ENCODE results near the gene BNIP5. TPM values are rescaled to one million over a fixed set of nuclear protein-coding genes. Genes with fewer than 3 reads are reported as not detected.

BNIP5 gene
- total RNA-seq, 2 experiments from 2014 or later = not detected

GRCh38 chr6:36376183-36376582 lies 39.5 kb upstream of the BNIP5 start:
- H3K9me3 Mint-ChIP-seq (ENCODE audit: low read depth) = no peaks in the 10 kb centered on the region
- no peaks in the 10 kb centered on the region for H3K4me1 Mint-ChIP-seq
- intact Hi-C loops (cut with DNase I, micrococcal nuclease) = no loop called here
- no peak overlapping the region for H3K4me3 Mint-ChIP-seq
- ChIA-PET CTCF (no interaction called here), POLR2A (no interaction called here)
- H3K36me3 Mint-ChIP-seq (ENCODE audit: low read depth) = no peaks in the 10 kb centered on the region
- no peak overlapping the region for H3K27ac Mint-ChIP-seq
- no peak for ATAC-seq
- H3K27me3 Mint-ChIP-seq = no peaks in the 10 kb centered on the region
- no peak for DNase-seq

- Mint-ChIP-seq H3K36me3 (ENCODE audit: low read depth) (no peaks in the 10 kb centered on the region), H3K27ac (no peak overlapping the region), H3K27me3 (no peaks in the 10 kb centered on the region), H3K4me3 (no peak overlapping the region), H3K4me1 (no peaks in the 10 kb centered on the region), H3K9me3 (ENCODE audit: low read depth) (no peaks in the 10 kb centered on the region)
- DNase-seq (no peak), ATAC-seq (no peak)
- intact Hi-C loops (cut with DNase I, micrococcal nuclease) = no loop called here
- CTCF ChIA-PET = no interaction called here
- POLR2A ChIA-PET = interaction anchor here (0.5 kb wide), 1 partner anchor 72 kb away, joined by 4 read pairs; no protein-coding TSS in a partner anchor
These were observed 39.0 kb upstream of the BNIP5 start for GRCh38 chr6:36375644-36376155.

DNA sequence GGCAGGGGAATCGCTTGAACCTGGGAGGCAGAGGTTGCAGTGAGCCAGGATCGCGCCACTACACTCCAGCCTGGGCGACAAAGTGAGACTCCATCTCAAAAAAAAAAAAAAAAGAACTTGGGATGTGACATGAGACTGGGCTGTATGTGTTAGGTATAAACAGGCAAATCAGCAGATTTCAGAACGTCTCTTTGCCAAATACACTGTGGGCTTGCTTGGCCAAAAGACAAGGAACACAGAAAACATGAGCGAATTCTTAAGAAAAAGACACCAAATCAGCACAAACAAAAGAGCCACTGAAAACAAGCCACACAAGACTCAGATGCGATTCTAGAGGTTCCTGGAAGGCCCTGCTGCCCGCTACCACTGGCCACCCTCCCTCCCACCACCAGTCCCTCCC lies 38.3 kb upstream of the BNIP5 start:
- Mint-ChIP-seq H3K27ac (no peak overlapping the region), H3K36me3 (ENCODE audit: low read depth) (no peaks in the 10 kb centered on the region), H3K4me1 (no peaks in the 10 kb centered on the region), H3K9me3 (ENCODE audit: low read depth) (no peaks in the 10 kb centered on the region), H3K4me3 (no peak overlapping the region), H3K27me3 (no peaks in the 10 kb centered on the region)
- CTCF ChIA-PET = no interaction called here
- DNase-seq (no peak), ATAC-seq (no peak)
- intact Hi-C loops (cut with DNase I, micrococcal nuclease) = no loop called here
- POLR2A ChIA-PET = interaction anchor here (0.5 to 0.7 kb wide), 2 partner anchors 71 to 75 kb away, joined by 4 to 8 read pairs; no protein-coding TSS in a partner anchor

GRCh38 chr6:36374194-36374593 lies 37.5 kb upstream of the BNIP5 start:
- no peak overlapping the region for H3K27ac Mint-ChIP-seq
- ChIA-PET POLR2A (interaction anchor here (0.7 kb wide), 1 partner anchor 74 kb away, joined by 8 read pairs; no protein-coding TSS in a partner anchor), CTCF (interaction anchor here (1.1 kb wide), 1 partner anchor 12 kb away, joined by 3 read pairs; no protein-coding TSS in a partner anchor)
- no peaks in the 10 kb centered on the region for H3K27me3 Mint-ChIP-seq
- H3K36me3 Mint-ChIP-seq (ENCODE audit: low read depth) = no peaks in the 10 kb centered on the region
- no peaks in the 10 kb centered on the region for H3K9me3 Mint-ChIP-seq (ENCODE audit: low read depth)
- DNase-seq = no peak
- H3K4me1 Mint-ChIP-seq = no peaks in the 10 kb centered on the region
- no peak overlapping the region for H3K4me3 Mint-ChIP-seq
- no peak for ATAC-seq
- intact Hi-C loops (cut with DNase I, micrococcal nuclease) = no loop called here

GRCh38 chr6:36373368-36374019 lies 36.8 kb upstream of the BNIP5 start:
- no peak overlapping the region for H3K27ac Mint-ChIP-seq
- POLR2A ChIA-PET = no interaction called here
- ATAC-seq = no peak
- intact Hi-C loops (cut with DNase I, micrococcal nuclease) = no loop called here
- H3K4me1 Mint-ChIP-seq = no peaks in the 10 kb centered on the region
- no peaks in the 10 kb centered on the region for H3K36me3 Mint-ChIP-seq (ENCODE audit: low read depth)
- H3K4me3 Mint-ChIP-seq = no peak overlapping the region
- H3K9me3 Mint-ChIP-seq (ENCODE audit: low read depth) = no peaks in the 10 kb centered on the region
- H3K27me3 Mint-ChIP-seq = no peaks in the 10 kb centered on the region
- CTCF ChIA-PET = interaction anchor here (0.6 to 1.1 kb wide), 2 partner anchors 12 to 579 kb away, joined by 3 read pairs; no protein-coding TSS in a partner anchor
- DNase-seq = no peak

DNA sequence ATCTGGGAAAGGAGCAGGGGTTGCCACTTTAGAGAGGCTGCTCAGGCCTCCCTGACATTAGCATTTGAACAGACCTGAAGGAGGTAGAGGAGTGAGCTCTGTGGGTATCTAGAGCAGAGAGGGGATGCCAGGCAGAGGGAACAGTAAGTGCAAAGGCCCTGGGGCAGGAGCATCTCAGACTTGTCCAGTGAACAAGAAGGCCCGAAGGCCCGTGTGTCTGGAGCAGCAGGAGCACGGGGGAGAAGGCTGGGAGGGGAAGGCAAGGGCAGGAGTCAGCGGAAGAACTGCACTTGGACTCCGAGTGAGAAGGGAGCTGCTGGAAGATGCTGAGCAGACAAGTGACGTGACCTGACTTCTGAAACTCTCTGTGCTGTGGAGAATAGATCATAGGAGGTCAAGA lies 35.4 kb upstream of the BNIP5 start:
- ATAC-seq (no peak), DNase-seq (no peak)
- no peak overlapping the region for H3K27ac Mint-ChIP-seq
- POLR2A ChIA-PET = no interaction called here
- intact Hi-C loops (cut with DNase I, micrococcal nuclease) = no loop called here
- CTCF ChIA-PET = interaction anchor here (1.0 kb wide), 2 partner anchors 31 to 275 kb away, joined by 3 to 5 read pairs; no protein-coding TSS in a partner anchor
- H3K27me3 Mint-ChIP-seq = no peaks in the 10 kb centered on the region
- H3K9me3 Mint-ChIP-seq (ENCODE audit: low read depth) = no peaks in the 10 kb centered on the region
- no peaks in the 10 kb centered on the region for H3K36me3 Mint-ChIP-seq (ENCODE audit: low read depth)
- no peak overlapping the region for H3K4me3 Mint-ChIP-seq
- no peaks in the 10 kb centered on the region for H3K4me1 Mint-ChIP-seq

DNA sequence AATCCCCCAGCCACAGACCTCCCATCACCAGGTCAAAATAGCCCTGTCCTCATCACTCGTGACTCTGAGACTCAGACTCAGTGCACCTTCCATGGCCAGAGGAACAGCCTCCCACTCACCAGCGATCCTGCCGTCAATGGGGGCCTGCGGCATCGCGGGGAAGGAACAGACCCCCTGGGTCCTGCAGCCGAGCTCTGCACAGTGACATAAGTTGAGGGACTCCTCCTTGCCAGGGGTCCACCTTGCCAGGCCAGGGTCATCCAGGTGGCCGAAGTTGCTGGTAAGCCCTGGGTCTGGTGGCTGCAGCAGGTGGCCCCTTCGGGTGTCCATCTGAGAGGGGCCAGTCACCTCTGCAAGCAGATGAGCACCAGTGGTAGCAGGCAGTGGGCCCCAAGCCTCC lies 34.5 kb upstream of the BNIP5 start:
- H3K4me3 Mint-ChIP-seq = no peak overlapping the region
- no peaks in the 10 kb centered on the region for H3K27me3 Mint-ChIP-seq
- H3K4me1 Mint-ChIP-seq = no peaks in the 10 kb centered on the region
- no peak overlapping the region for H3K27ac Mint-ChIP-seq
- DNase-seq = no peak
- H3K9me3 Mint-ChIP-seq (ENCODE audit: low read depth) = no peaks in the 10 kb centered on the region
- intact Hi-C loops (cut with DNase I, micrococcal nuclease) = no loop called here
- ChIA-PET POLR2A (no interaction called here), CTCF (interaction anchor here (1.0 kb wide), 2 partner anchors 30 to 274 kb away, joined by 3 to 5 read pairs; no protein-coding TSS in a partner anchor)
- H3K36me3 Mint-ChIP-seq (ENCODE audit: low read depth) = no peaks in the 10 kb centered on the region
- no peak for ATAC-seq

GRCh38 chr6:36370638-36371037 lies 34.0 kb upstream of the BNIP5 start:
- Mint-ChIP-seq H3K9me3 (ENCODE audit: low read depth) (no peaks in the 10 kb centered on the region), H3K27me3 (no peaks in the 10 kb centered on the region), H3K4me1 (no peaks in the 10 kb centered on the region), H3K27ac (no peak overlapping the region), H3K36me3 (ENCODE audit: low read depth) (no peaks in the 10 kb centered on the region), H3K4me3 (no peak overlapping the region)
- ChIA-PET CTCF (no interaction called here), POLR2A (no interaction called here)
- DNase-seq (no peak), ATAC-seq (no peak)
- intact Hi-C loops (cut with DNase I, micrococcal nuclease) = no loop called here

GRCh38 chr6:36368921-36369865 lies 32.5 kb upstream of the BNIP5 start:
- no peaks in the 10 kb centered on the region for H3K27me3 Mint-ChIP-seq
- ATAC-seq (no peak), DNase-seq (no peak)
- no peaks in the 10 kb centered on the region for H3K4me1 Mint-ChIP-seq
- H3K36me3 Mint-ChIP-seq (ENCODE audit: low read depth) = no peaks in the 10 kb centered on the region
- no peaks in the 10 kb centered on the region for H3K9me3 Mint-ChIP-seq (ENCODE audit: low read depth)
- H3K4me3 Mint-ChIP-seq = no peak overlapping the region
- intact Hi-C loops (cut with DNase I, micrococcal nuclease) = no loop called here
- POLR2A ChIA-PET = no interaction called here
- H3K27ac Mint-ChIP-seq = no peak overlapping the region
- CTCF ChIA-PET = interaction anchor here (0.6 to 0.8 kb wide), 2 partner anchors 13 to 18 kb away, joined by 3 to 6 read pairs; no protein-coding TSS in a partner anchor

DNA sequence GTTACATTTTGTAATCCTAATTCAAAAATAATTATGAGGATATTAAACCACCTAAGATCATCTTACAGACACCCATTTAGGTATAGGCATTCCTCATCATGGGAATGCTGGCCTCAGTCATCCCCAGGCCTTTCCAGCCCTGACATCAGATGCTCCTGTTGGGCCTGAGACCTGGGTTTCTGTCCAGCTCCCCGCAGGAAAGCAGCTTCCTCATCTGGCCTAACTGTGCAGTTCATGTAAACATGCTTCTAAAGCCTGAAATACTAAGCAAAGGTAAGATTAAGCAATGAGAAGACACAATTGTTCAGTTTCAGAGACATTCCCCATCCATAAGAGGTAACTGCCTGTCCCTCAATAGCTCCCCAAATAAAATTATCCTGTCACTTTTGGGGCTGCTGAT lies 31.7 kb upstream of the BNIP5 start:
- H3K4me3 Mint-ChIP-seq = no peak overlapping the region
- DNase-seq = no peak
- CTCF ChIA-PET = interaction anchor here (0.5 to 0.8 kb wide), 2 partner anchors 14 to 287 kb away, joined by 3 read pairs; no protein-coding TSS in a partner anchor
- H3K4me1 Mint-ChIP-seq = no peaks in the 10 kb centered on the region
- no peaks in the 10 kb centered on the region for H3K36me3 Mint-ChIP-seq (ENCODE audit: low read depth)
- POLR2A ChIA-PET = no interaction called here
- H3K9me3 Mint-ChIP-seq (ENCODE audit: low read depth) = no peaks in the 10 kb centered on the region
- no peaks in the 10 kb centered on the region for H3K27me3 Mint-ChIP-seq
- no peak overlapping the region for H3K27ac Mint-ChIP-seq
- intact Hi-C loops (cut with DNase I, micrococcal nuclease) = no loop called here
- ATAC-seq = no peak

DNA sequence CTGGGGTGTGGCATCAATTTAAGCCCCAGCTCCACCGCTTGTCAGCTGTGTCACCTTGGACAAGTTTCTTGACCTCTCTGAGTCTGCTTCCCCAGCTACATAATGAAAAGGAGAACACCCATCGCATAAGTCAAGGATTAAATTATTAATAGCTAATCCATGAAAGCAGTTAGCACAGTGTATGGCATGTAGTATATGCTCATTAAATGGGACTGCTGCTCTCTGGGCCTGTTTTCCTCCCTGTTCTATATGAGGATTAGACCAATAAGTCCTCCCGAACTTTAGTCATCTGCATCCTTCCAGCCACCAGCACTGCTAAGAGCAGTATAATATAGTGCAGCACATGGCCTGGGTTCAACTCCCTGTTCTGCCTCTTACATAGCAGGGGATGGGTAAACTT lies 31.1 kb upstream of the BNIP5 start:
- no peak overlapping the region for H3K4me3 Mint-ChIP-seq
- CTCF ChIA-PET = interaction anchor here (0.5 to 0.9 kb wide), 3 partner anchors 9 to 287 kb away, joined by 3 read pairs; no protein-coding TSS in a partner anchor
- no peak for ATAC-seq
- no peak for DNase-seq
- no peaks in the 10 kb centered on the region for H3K36me3 Mint-ChIP-seq (ENCODE audit: low read depth)
- no peaks in the 10 kb centered on the region for H3K4me1 Mint-ChIP-seq
- intact Hi-C loops (cut with DNase I, micrococcal nuclease) = no loop called here
- POLR2A ChIA-PET = no interaction called here
- no peaks in the 10 kb centered on the region for H3K27me3 Mint-ChIP-seq
- H3K27ac Mint-ChIP-seq = no peak overlapping the region
- H3K9me3 Mint-ChIP-seq (ENCODE audit: low read depth) = no peaks in the 10 kb centered on the region

Measured in activated CD4-positive, alpha-beta T cell treated with anti-CD3 and anti-CD28 coated beads for 36 hours (primary cell).